WTC11 (cell line): ENCODE measurements around the gene LDLRAD4. TPM values are rescaled to one million over a fixed set of nuclear protein-coding genes. Genes with fewer than 3 reads are reported as not detected.

Experiments
- ATAC-seq: fragments of 200-7000 bp; cut with Tn5 transposase; 2 replicates; pipeline ENCODE4 v1.10.0; 2021; ENCODE audit warnings: mild to moderate bottlenecking, moderate library complexity
- CTCF ChIA-PET: fragments of 300-600 bp; sonication (Branson Sonifier 250); formaldehyde crosslinking; loops from one replicate; lab custom pipeline; 2021; ENCODE audit warnings: antibody characterized with exemption; lab: Charles Lee
- POLR2A ChIA-PET: fragments of 350-600 bp; sonication (Branson Sonifier 250); formaldehyde crosslinking; loops from one replicate; lab custom pipeline; 2021; ENCODE audit warnings: antibody characterized with exemption; lab: Charles Lee
- DNase-seq: peaks from one replicate; pipeline ENCODE4 v3.0.0; 2021; ENCODE audit warnings: low spot score
- H3K27ac Mint-ChIP-seq: 2 replicates; pipeline ENCODE4 v1.8.0; 2021; ENCODE audit warnings: mixed read lengths
- H3K27me3 Mint-ChIP-seq: 2 replicates; pipeline ENCODE4 v1.8.0; 2021; ENCODE audit warnings: low read depth, mild to moderate bottlenecking, moderate library complexity, mixed read lengths
- H3K36me3 Mint-ChIP-seq: 2 replicates; pipeline ENCODE4 v1.8.0; 2021; ENCODE audit warnings: mixed read lengths
- H3K4me1 Mint-ChIP-seq: 2 replicates; pipeline ENCODE4 v1.8.0; 2022; ENCODE audit warnings: mixed read lengths
- H3K4me3 Mint-ChIP-seq: 2 replicates; pipeline ENCODE4 v1.8.0; 2021; ENCODE audit warnings: mild to moderate bottlenecking, moderate library complexity, mixed read lengths
- H3K9me3 Mint-ChIP-seq: 2 replicates; pipeline ENCODE4 v1.8.0; 2021; ENCODE audit warnings: mixed read lengths
- AFF4 ChIP-seq: sonication (generic); formaldehyde crosslinking; IDR thresholded peaks from 2 replicates; pipeline ENCODE4 v1.8.1; 2023; ENCODE audit warnings: mild to moderate bottlenecking, missing genetic modification reagents, borderline replicate concordance
- ATF1 ChIP-seq: sonication (generic); formaldehyde crosslinking; IDR thresholded peaks from 2 replicates; pipeline ENCODE4 v1.8.1; 2023; ENCODE audit warnings: mild to moderate bottlenecking, moderate library complexity, missing genetic modification reagents
- E2F1 ChIP-seq: sonication (generic); formaldehyde crosslinking; IDR thresholded peaks from 2 replicates; pipeline ENCODE4 v1.8.0; 2022; ENCODE audit warnings: mild to moderate bottlenecking, missing genetic modification reagents
- E2F5 ChIP-seq: sonication (generic); formaldehyde crosslinking; IDR thresholded peaks from 2 replicates; pipeline ENCODE4 v1.8.1; 2022; ENCODE audit warnings: mild to moderate bottlenecking, moderate library complexity, missing genetic modification reagents
- ELF4 ChIP-seq: sonication (generic); formaldehyde crosslinking; IDR thresholded peaks from 2 replicates; pipeline ENCODE4 v1.8.1; 2022; ENCODE audit warnings: low read depth, mild to moderate bottlenecking, moderate library complexity, missing genetic modification reagents
- ETV6 ChIP-seq: sonication (generic); formaldehyde crosslinking; IDR thresholded peaks from 2 replicates; pipeline ENCODE4 v1.8.1; 2022; ENCODE audit warnings: mild to moderate bottlenecking, missing genetic modification reagents
- GABPB1 ChIP-seq: sonication (generic); formaldehyde crosslinking; IDR thresholded peaks from 2 replicates; pipeline ENCODE4 v1.8.1; 2023; ENCODE audit warnings: mild to moderate bottlenecking, missing genetic modification reagents
- HMGA2 ChIP-seq: fragments of 250-450 bp; sonication (Bioruptor Pico); IDR thresholded peaks from 2 replicates; pipeline ENCODE4 v1.4.0; 2021; ENCODE audit warnings: mild to moderate bottlenecking, moderate library complexity
- IRF1 ChIP-seq: sonication (generic); formaldehyde crosslinking; IDR thresholded peaks from 2 replicates; pipeline ENCODE4 v1.8.0; 2023; ENCODE audit warnings: missing genetic modification reagents
- NFE2L1 ChIP-seq: sonication (generic); formaldehyde crosslinking; IDR thresholded peaks from 2 replicates; pipeline ENCODE4 v1.8.1; 2023; ENCODE audit warnings: missing genetic modification reagents
- NR3C1 ChIP-seq: sonication (generic); formaldehyde crosslinking; conservative IDR thresholded peaks from 2 replicates; pipeline ENCODE4 v1.8.1; 2023; ENCODE audit warnings: low read depth, mild to moderate bottlenecking, missing genetic modification reagents
- PRDM15 ChIP-seq: sonication (generic); formaldehyde crosslinking; IDR thresholded peaks from 2 replicates; pipeline ENCODE4 v1.8.0; 2022; ENCODE audit warnings: missing genetic modification reagents
- PRRX2 ChIP-seq: fragments of 250-450 bp; sonication (Bioruptor Pico); IDR thresholded peaks from 2 replicates; pipeline ENCODE4 v1.8.0; 2021; ENCODE audit warnings: mild to moderate bottlenecking
- RELA ChIP-seq: sonication (generic); formaldehyde crosslinking; IDR thresholded peaks from 2 replicates; pipeline ENCODE4 v1.8.1; 2022; ENCODE audit warnings: missing genetic modification reagents, mild to moderate bottlenecking, borderline replicate concordance
- SOX15 ChIP-seq: fragments of 250-450 bp; sonication (Bioruptor Pico); IDR thresholded peaks from 2 replicates; pipeline ENCODE4 v1.9.0; 2021; ENCODE audit warnings: mild to moderate bottlenecking
- ZMAT4 ChIP-seq: fragments of 250-450 bp; sonication (Bioruptor Pico); IDR thresholded peaks from 2 replicates; pipeline ENCODE4 v1.9.0; 2021; ENCODE audit warnings: mild to moderate bottlenecking
- ZNF396 ChIP-seq: fragments of 250-450 bp; sonication (Bioruptor Pico); IDR thresholded peaks from 2 replicates; pipeline ENCODE4 v1.8.0; 2021; ENCODE audit warnings: mild to moderate bottlenecking, moderate library complexity, borderline replicate concordance
- ZNF423 ChIP-seq: fragments of 250-450 bp; sonication (Bioruptor Pico); IDR thresholded peaks from 2 replicates; pipeline ENCODE4 v2.1.2; 2022; ENCODE audit warnings: mild to moderate bottlenecking, moderate library complexity
- ZNF425 ChIP-seq: fragments of 250-450 bp; sonication (Bioruptor Pico); conservative IDR thresholded peaks from 2 replicates; pipeline ENCODE4 v1.9.0; 2021; ENCODE audit warnings: mild to moderate bottlenecking
- total RNA-seq: library from RNA; stranded (reverse); gene quantifications from 3 replicates; pipeline ENCODE4 v1.2.3, GENCODE V29; 2021

The LDLRAD4 gene
- total RNA-seq, 1 experiment from 2014 or later, result 6.2 TPM

- TF ChIP-seq PRDM15 (no peak), IRF1 (CRISPR knock-in tag) (no peak), E2F5 (CRISPR knock-in tag) (no peak)
- TF ChIP-seq, all 79 proteins: peak for 0
These were observed 100.4 kb downstream of the LDLRAD4 start (continued) for GRCh38 chr18:13318731-13319501.

GRCh38 chr18:13319629-13320028, 101.1 kb downstream of the LDLRAD4 start:
- H3K36me3 Mint-ChIP-seq, result peaks cover 20% of the 10 kb centered on the region
- no peak overlapping the region for H3K27ac Mint-ChIP-seq
- no peak overlapping the region for H3K4me3 Mint-ChIP-seq
- POLR2A ChIA-PET, result no interaction called here
- CTCF ChIA-PET, result no interaction called here
- TF ChIP-seq AFF4 (CRISPR knock-in tag), result no peak
- no peak for DNase-seq
- no peaks in the 10 kb centered on the region for H3K27me3 Mint-ChIP-seq
- H3K9me3 Mint-ChIP-seq, result peaks cover 24% of the 10 kb centered on the region
- peaks cover 5% of the 10 kb centered on the region for H3K4me1 Mint-ChIP-seq
- no peak for ATAC-seq

GRCh38 chr18:13320096-13320495, 101.5 kb downstream of the LDLRAD4 start:
- Mint-ChIP-seq H3K27ac (no peak overlapping the region), H3K4me3 (no peak overlapping the region), H3K4me1 (peaks cover 9% of the 10 kb centered on the region), H3K9me3 (peaks cover 19% of the 10 kb centered on the region), H3K27me3 (no peaks in the 10 kb centered on the region), H3K36me3 (peaks cover 15% of the 10 kb centered on the region)
- ChIA-PET CTCF (no interaction called here), POLR2A (no interaction called here)
- no peak for DNase-seq
- no peak for ATAC-seq
- TF ChIP-seq ELF4 (CRISPR knock-in tag) (no peak), RELA (CRISPR knock-in tag) (no peak), NR3C1 (CRISPR knock-in tag) (no peak), ETV6 (CRISPR knock-in tag) (no peak), NFE2L1 (CRISPR knock-in tag) (no peak), E2F5 (CRISPR knock-in tag) (no peak), ZMAT4 (CRISPR knock-in tag) (no peak), GABPB1 (CRISPR knock-in tag) (no peak), SOX15 (CRISPR knock-in tag) (no peak), HMGA2 (no peak), ZNF423 (no peak), ZNF396 (CRISPR knock-in tag) (no peak), E2F1 (CRISPR knock-in tag) (no peak), ZNF425 (CRISPR knock-in tag) (no peak), PRRX2 (CRISPR knock-in tag) (no peak), ATF1 (CRISPR knock-in tag) (no peak)
